ENCODE data around the gene CYP1B1.

DNA sequence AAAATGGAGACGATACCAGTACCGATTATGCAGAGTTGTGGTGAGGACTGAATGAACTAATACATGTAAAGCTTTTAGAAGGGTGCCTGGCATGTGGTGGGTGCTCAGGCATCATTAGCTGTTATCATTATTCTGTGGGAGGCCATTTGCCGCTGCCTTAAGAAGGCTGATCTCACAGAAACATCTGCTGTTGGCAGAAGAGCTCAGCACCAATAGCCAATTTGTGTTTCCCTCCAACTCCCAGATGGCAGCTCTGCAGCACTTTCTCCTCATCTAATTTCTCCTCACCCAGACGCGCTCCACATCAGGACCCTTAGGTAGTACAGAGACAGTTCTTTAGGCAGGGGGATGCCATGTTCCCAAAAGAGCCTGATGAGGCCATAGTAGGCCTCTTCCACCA, 15.8 kb upstream of the CYP1B1 start:
- TF ChIP-seq, protein P1, sequence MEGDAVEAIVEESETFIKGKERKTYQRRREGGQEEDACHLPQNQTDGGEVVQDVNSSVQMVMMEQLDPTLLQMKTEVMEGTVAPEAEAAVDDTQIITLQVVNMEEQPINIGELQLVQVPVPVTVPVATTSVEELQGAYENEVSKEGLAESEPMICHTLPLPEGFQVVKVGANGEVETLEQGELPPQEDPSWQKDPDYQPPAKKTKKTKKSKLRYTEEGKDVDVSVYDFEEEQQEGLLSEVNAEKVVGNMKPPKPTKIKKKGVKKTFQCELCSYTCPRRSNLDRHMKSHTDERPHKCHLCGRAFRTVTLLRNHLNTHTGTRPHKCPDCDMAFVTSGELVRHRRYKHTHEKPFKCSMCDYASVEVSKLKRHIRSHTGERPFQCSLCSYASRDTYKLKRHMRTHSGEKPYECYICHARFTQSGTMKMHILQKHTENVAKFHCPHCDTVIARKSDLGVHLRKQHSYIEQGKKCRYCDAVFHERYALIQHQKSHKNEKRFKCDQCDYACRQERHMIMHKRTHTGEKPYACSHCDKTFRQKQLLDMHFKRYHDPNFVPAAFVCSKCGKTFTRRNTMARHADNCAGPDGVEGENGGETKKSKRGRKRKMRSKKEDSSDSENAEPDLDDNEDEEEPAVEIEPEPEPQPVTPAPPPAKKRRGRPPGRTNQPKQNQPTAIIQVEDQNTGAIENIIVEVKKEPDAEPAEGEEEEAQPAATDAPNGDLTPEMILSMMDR (IDR thresholded peaks at IDR 0.05) = no peak
- TF ChIP-seq EZH2 (IDR thresholded peaks at IDR 0.05) (no peak), EZH2phosphoT487 (IDR thresholded peaks at IDR 0.05) (no peak)

Data from neural progenitor cell (in vitro differentiated cells).